Gastroesophageal sphincter (tissue), 4 donors: ENCODE measurements around the gene ALDOB. TPM values are rescaled to one million over a fixed set of nuclear protein-coding genes. Genes with fewer than 3 reads are reported as not detected.
A peak's percentile ranks its signal among the peaks of the same experiment; 100 is the strongest.
"Not testable (repeated sequence)": the region's sequence is repeated elsewhere in the genome, so short reads cannot be mapped to it uniquely, and the experiment has no call there.

Experiments used
- ATAC-seq: fragments of 150-250 bp; one replicate; pipeline ENCODE4 v1.9.1; 2016; ENCODE audit warnings: mild to moderate bottlenecking, moderate library complexity
- H3K27ac ChIP-seq, 4 donors: fragments of 200-600 bp; sonication (generic) in 3 of 4; 1 replicate in 3 of 4; 2 replicates in 1 of 4; pipeline ENCODE4 v1.5.1; 2016 to 2019
- H3K27me3 ChIP-seq: fragments of 200-600 bp; sonication (generic); one replicate; pipeline ENCODE4 v1.5.1; 2019
- H3K36me3 ChIP-seq, 2 donors: fragments of 200-600 bp; sonication (generic); one replicate each; pipeline ENCODE4 v1.5.1; 2019; ENCODE audit warnings: control low read depth in 1 of 2
- H3K4me1 ChIP-seq, 3 donors: fragments of 200-600 bp; sonication (generic); 1 replicate in 2 of 3; 2 replicates in 1 of 3; pipeline ENCODE4 v1.5.1; 2016 to 2019; ENCODE audit warnings: control low read depth in 2 of 3
- H3K4me3 ChIP-seq, 2 donors: fragments of 200-600 bp; sonication (generic); one replicate each; pipeline ENCODE4 v1.5.1; 2019; ENCODE audit warnings: mild to moderate bottlenecking in 1 of 2, moderate library complexity in 1 of 2
- H3K9me3 ChIP-seq, 3 donors: fragments of 200-600 bp; sonication (generic); one replicate each; pipeline ENCODE4 v1.5.1; 2017 to 2019; ENCODE audit warnings: control low read depth in 2 of 3
- EP300 ChIP-seq: sonication (generic); formaldehyde crosslinking; IDR thresholded peaks from one replicate; pipeline ENCODE4 v1.6.1; 2017; ENCODE audit warnings: antibody characterized with exemption, mild to moderate bottlenecking
- POLR2A ChIP-seq, 2 donors: fragments of 450-650 bp; IDR thresholded peaks; one replicate each; pipeline ENCODE4 v1.6.1; 2017; ENCODE audit warnings: antibody characterized with exemption in 2 of 2, mild to moderate bottlenecking in 2 of 2, moderate library complexity in 1 of 2
- POLR2AphosphoS5 ChIP-seq: sonication (generic); formaldehyde crosslinking; IDR thresholded peaks from one replicate; pipeline ENCODE4 v1.6.1; 2017; ENCODE audit warnings: antibody characterized with exemption
- WGBS, 2 donors: methylation state at CpG; one replicate each; pipeline ENCODE4 v1.1.5; 2018; ENCODE audit warnings: low coverage in 1 of 2; 5-methylcytosine and 5-hydroxymethylcytosine counted together
- total RNA-seq, 4 donors: library from RNA; depleted of rRNA; stranded (reverse); fragments of >200 nt; gene quantifications; one replicate each; pipeline ENCODE4 v1.1.0, GENCODE V29; 2016
- TF ChIP-seq, protein P1 (sequence below), 4 experiments: fragments of 200-600 bp in 2 of 4; fragments of 450-650 bp in 2 of 4; sonication (generic) in 1 of 4; IDR thresholded peaks; one replicate each; pipeline ENCODE4 v1.5.1; 2017 to 2019; ENCODE audit warnings: antibody characterized with exemption in 4 of 4, mild to moderate bottlenecking in 2 of 4, moderate library complexity in 2 of 4

Gene ALDOB
- total RNA-seq, 4 donors from 2014 or later, result not detected

DNA sequence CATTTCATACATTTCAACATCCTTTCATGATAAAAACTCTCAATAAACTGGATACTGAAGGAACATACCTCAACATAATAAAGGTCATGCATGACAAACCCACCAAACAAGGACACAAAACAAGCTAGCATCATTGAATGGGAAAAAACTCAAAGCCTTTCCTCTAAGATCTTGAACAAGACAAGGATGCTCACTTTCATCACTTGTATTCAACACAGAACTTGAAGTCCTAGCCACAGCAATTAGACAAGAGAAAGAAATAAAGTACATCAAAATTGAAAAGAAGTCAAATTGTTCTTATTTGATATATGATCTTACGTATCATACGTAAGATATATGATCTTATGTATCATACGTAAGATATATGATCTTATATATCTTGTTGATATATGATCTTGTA, 42.4 kb downstream of the ALDOB start:
- H3K4me1 ChIP-seq, result peaks cover 0 to 27% (median 0%) of the 10 kb centered on the region in 3 donors
- no peaks in the 10 kb centered on the region for H3K27me3 ChIP-seq
- TF ChIP-seq, protein P1, sequence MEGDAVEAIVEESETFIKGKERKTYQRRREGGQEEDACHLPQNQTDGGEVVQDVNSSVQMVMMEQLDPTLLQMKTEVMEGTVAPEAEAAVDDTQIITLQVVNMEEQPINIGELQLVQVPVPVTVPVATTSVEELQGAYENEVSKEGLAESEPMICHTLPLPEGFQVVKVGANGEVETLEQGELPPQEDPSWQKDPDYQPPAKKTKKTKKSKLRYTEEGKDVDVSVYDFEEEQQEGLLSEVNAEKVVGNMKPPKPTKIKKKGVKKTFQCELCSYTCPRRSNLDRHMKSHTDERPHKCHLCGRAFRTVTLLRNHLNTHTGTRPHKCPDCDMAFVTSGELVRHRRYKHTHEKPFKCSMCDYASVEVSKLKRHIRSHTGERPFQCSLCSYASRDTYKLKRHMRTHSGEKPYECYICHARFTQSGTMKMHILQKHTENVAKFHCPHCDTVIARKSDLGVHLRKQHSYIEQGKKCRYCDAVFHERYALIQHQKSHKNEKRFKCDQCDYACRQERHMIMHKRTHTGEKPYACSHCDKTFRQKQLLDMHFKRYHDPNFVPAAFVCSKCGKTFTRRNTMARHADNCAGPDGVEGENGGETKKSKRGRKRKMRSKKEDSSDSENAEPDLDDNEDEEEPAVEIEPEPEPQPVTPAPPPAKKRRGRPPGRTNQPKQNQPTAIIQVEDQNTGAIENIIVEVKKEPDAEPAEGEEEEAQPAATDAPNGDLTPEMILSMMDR (IDR thresholded peaks at IDR 0.05), result no peak
- TF ChIP-seq EP300 (no peak), POLR2AphosphoS5 (no peak), POLR2A (IDR thresholded peaks at IDR 0.05) (no peak)
- H3K27ac ChIP-seq, result no peak overlapping the region
- H3K9me3 ChIP-seq, result peaks cover 0 to 9% (median 0%) of the 10 kb centered on the region in 3 donors
- ATAC-seq, result no peak
- no peak overlapping the region for H3K4me3 ChIP-seq
- WGBS, 2 donors, result 90 to 100% methylated on average over 2 to 3 of the region's 3 CpGs
- peaks cover 6 to 28% of the 10 kb centered on the region in 2 donors for H3K36me3 ChIP-seq

DNA sequence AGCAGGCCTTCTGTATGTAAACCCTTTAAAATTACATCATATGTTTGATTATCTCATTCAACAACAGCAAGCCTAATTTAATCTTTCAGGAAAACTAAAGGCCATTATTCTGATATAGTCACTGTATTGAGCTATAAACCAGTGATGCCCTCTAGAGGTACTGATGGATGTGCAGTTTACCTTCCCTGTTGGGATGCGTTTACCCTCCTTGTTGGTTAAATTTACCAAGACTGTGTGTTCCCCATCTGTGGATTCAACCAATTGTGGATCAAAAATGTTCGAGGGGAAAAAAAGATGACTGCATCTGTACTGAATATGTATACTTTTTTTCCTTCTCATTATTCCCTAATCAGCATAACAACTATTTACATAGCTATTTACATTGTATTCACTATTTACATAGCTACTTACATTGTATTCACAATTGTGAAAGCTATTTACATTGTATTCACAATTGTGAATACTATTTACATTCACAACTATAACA, 47.0 kb downstream of the ALDOB start:
- H3K9me3 ChIP-seq, result peaks cover 0 to 17% (median 0%) of the 10 kb centered on the region in 3 donors
- peaks cover 6 to 28% of the 10 kb centered on the region in 2 donors for H3K36me3 ChIP-seq
- WGBS, 2 donors, result 80 to 85% methylated on average over 1 to 2 of the region's 2 CpGs
- no peaks in the 10 kb centered on the region for H3K27me3 ChIP-seq
- H3K4me1 ChIP-seq, result no peaks in the 10 kb centered on the region
- no peak for TF ChIP-seq EP300
- TF ChIP-seq, protein P1 (IDR thresholded peaks at IDR 0.05), result no peak
- no peak for ATAC-seq
- H3K4me3 ChIP-seq, result no peak overlapping the region
- no peak overlapping the region for H3K27ac ChIP-seq

DNA sequence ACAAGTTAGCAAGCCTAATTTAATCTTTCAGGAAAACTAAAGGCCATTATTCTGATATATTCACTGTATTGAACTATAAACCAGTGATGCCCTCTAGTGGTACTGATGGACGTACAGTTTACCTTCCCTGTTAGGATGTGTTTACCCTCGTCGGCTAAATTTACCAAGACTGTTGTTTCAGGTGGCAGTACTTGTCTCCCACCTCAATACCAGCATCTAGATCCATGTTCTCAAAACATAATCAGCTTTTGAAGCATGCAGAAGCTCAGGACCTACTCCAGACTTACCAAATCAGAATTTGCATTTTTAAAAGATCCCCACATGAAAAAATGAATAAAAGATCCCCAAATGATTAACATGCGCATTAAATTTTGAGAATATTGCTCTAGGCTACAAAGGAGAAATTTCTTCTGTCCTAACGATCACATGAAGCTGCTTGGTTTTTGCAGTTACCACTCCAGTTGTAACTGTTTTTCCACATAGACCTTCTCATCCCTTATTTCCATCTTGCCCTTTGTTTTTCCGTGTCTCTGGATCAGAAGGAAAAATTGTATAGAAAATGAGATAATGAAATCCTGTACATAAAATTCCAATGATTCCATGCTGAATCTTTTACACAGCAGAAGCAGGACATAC, 47.6 kb downstream of the ALDOB start:
- Histone ChIP-seq H3K27ac (no peak overlapping the region), H3K4me3 (no peak overlapping the region), H3K4me1 (no peaks in the 10 kb centered on the region), H3K9me3 (peaks cover 0 to 11% (median 0%) of the 10 kb centered on the region in 3 donors), H3K27me3 (no peaks in the 10 kb centered on the region), H3K36me3 (peaks cover 6 to 28% of the 10 kb centered on the region in 2 donors)
- 57 to 63% methylated on average over 6 of the region's 6 CpGs for WGBS, 2 donors
- no peak for TF ChIP-seq POLR2AphosphoS5
- TF ChIP-seq, protein P1 (IDR thresholded peaks at IDR 0.05), result peak in 1 of 4 experiments; percentile 46
- ATAC-seq, result no peak

DNA sequence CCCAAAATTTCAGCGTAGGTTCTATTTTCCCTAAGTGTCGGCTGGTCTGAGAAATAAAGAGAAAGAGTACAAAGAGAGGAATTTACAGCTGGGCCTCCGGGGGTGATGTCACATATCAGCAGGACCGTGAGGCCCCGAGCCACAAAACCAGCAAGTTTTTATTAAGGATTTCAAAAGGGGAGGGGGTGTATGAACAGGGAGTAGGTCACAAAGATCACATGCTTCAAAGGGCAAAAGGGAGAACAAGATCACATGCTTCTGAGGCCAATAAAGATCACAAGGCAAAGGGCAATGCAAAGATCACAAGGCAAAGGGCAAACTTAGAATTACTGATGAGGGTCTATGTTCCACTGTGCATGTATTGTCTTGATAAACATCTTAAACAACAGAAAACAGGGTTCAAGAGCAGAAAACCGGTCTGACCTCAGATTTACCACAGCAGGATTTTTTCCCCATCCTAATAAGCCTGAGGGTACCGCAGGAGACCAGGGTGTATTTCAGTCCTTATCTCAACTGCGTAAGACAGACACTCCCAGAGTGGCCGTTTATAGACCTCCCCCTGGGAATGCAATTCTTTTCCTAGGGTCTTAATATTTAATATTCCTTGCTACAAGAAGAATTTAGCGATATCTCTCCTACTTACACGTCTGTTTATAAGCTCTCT, 50.6 kb downstream of the ALDOB start, which contains the start of gene BAAT:
Gene BAAT (minus strand): TSS at position 134 of the 664 bp plus-strand sequence. CDS start 13,602 bp downstream, outside the sequence.
- H3K27me3 ChIP-seq, H3K4me3 ChIP-seq, H3K4me1 ChIP-seq, H3K27ac ChIP-seq, ATAC-seq, H3K9me3 ChIP-seq: not testable (repeated sequence)
- peaks cover 3 to 17% of the 10 kb centered on the region in 2 donors for H3K36me3 ChIP-seq
- 88 to 97% methylated on average over 7 to 11 of the region's 11 CpGs for WGBS, 2 donors

DNA sequence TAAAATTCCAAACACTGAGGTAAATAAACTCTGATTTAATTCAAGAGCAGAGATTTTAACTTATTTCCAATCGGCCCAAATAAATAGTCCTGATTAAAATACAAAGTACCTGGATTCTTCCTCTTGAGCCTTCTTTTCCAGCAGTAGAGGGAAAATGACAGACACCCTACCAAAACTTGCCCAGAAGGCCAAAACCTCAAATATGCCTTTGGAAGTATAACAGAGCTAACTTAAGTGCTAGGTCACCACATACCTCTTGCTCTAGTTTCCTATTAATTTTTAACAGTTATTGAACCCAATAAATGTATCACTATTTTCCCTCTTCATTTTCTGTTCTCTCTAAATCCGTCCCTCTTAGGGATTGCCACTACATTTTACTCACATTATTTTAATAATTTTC, 52.2 kb downstream of the ALDOB start:
- TF ChIP-seq, protein P1 (IDR thresholded peaks at IDR 0.05), result no peak
- TF ChIP-seq EP300, result no peak
- TF ChIP-seq POLR2A (IDR thresholded peaks at IDR 0.05), result no peak
- no peak for TF ChIP-seq POLR2AphosphoS5
- no peak for ATAC-seq
- WGBS, 2 donors, result 92 to 93% methylated on average over 2 of the region's 2 CpGs
- Histone ChIP-seq H3K27me3 (no peaks in the 10 kb centered on the region), H3K27ac (no peak overlapping the region), H3K36me3 (peaks cover 0 to under 1% of the 10 kb centered on the region in 2 donors), H3K9me3 (peaks cover 0 to 8% (median 0%) of the 10 kb centered on the region in 3 donors), H3K4me1 (no peaks in the 10 kb centered on the region), H3K4me3 (no peak overlapping the region)
